Neural cell (in vitro differentiated cells): Measurements from ENCODE around the gene DGKB.

ENCODE experiments used
- CTCF ChIP-seq: fragments of 450-650 bp; IDR thresholded peaks from 2 replicates; pipeline ENCODE4 v1.5.1; 2014; ENCODE audit warnings: antibody characterized with exemption, mild to moderate bottlenecking, moderate library complexity; ENCODE audit not compliant: poor library complexity, severe bottlenecking
- EZH2 ChIP-seq: fragments of 200-600, 300-800 bp; shearing (Covaris generic), sonication (generic); IDR thresholded peaks from 2 replicates; pipeline ENCODE4 v1.6.1; 2014; ENCODE audit warnings: antibody characterized with exemption, low read length, borderline replicate concordance, mild to moderate bottlenecking; ENCODE audit not compliant: insufficient read depth, poor library complexity, severe bottlenecking
- RAD21 ChIP-seq: fragments of 450-650 bp; conservative IDR thresholded peaks from 2 replicates; pipeline ENCODE4 v1.6.1; 2014; ENCODE audit warnings: antibody characterized with exemption, mild to moderate bottlenecking, moderate library complexity

- no peak for TF ChIP-seq CTCF
- TF ChIP-seq EZH2 = no peak
- no peak for TF ChIP-seq RAD21
Observed at GRCh38 chr7:14911077-14911476, 8.5 kb upstream of the DGKB start.
